ENCODE measurements around the gene CD300LF. TPM values are rescaled to one million over a fixed set of nuclear protein-coding genes. Genes with fewer than 3 reads are reported as not detected.

CD300LF gene
- total RNA-seq, 1 experiment from 2014 or later, result not detected

DNA sequence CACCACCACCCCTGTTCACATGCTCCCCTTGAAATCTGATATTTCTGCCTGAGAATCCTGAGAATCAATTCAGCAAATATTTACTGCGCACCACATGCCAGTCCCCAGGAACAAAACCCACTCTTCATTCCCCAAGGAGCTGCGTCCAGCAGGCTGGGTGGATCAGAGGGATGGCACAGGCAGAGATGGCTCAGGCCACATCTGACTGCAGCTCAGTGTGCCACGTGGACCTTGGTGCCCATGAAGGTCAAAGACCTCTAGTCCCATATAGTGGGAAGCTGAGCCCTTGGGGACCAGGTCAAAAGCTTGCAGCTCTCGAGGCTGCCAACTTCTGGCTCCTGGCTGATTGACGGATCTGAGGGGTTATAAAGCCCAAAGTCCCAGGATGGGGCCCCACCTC is 31.8 kb downstream of the CD300LF start:
- Histone ChIP-seq H3K4me3 (replicated peaks in 1 of 2; ENCODE audit: low read depth in 1 of 2, low read length in 2 of 2) (no peak overlapping the region), H3K9me3 (ENCODE audit: control insufficient read depth in 1 of 2, insufficient read depth in 1 of 2, low read depth in 1 of 2, low read length in 2 of 2) (no peaks in the 10 kb centered on the region), H3K27ac (ENCODE audit: low read depth, low read length) (no peak overlapping the region), H3K27me3 (ENCODE audit: insufficient read depth, low read length) (peaks cover 63% of the 10 kb centered on the region), H4K20me1 (ENCODE audit: insufficient read depth) (no peaks in the 10 kb centered on the region), H3K4me1 (ENCODE audit: control insufficient read depth in 1 of 2, insufficient read depth in 2 of 2, low read length in 2 of 2) (no peaks in the 10 kb centered on the region), H3K9me2 (ENCODE audit: insufficient read depth) (no peaks in the 10 kb centered on the region), H3K9ac (ENCODE audit: low read length) (no peak overlapping the region), H3K36me3 (ENCODE audit: control insufficient read depth in 1 of 2, insufficient read depth in 2 of 2, low read length in 2 of 2) (no peaks in the 10 kb centered on the region), H3K79me2 (ENCODE audit: insufficient read depth, low read length) (no peaks in the 10 kb centered on the region), H2AFZ (ENCODE audit: low read depth, low read length, poor library complexity, severe bottlenecking) (no peak overlapping the region), H3K4me2 (ENCODE audit: low read length) (no peak overlapping the region)
- intact Hi-C loops (cut with micrococcal nuclease), result no loop called here
- POLR2A ChIA-PET, result no interaction called here
- CTCF ChIA-PET, result no interaction called here
- RAD21 ChIA-PET (ENCODE audit: low non-redundant PET in 1 of 2, low total read pairs in 2 of 2, uncharacterized antibody in 2 of 2, unreplicated experiment in 2 of 2), result no interaction called here
- no TSS peak for BruUV-seq (replicated peaks)
- TF ChIP-seq, protein P1, sequence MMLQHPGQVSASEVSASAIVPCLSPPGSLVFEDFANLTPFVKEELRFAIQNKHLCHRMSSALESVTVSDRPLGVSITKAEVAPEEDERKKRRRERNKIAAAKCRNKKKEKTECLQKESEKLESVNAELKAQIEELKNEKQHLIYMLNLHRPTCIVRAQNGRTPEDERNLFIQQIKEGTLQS (IDR thresholded peaks at IDR 0.05), result no peak
- DNase-seq (ENCODE audit: low read depth, low spot score) (no peak), ATAC-seq (no peak)

DNA sequence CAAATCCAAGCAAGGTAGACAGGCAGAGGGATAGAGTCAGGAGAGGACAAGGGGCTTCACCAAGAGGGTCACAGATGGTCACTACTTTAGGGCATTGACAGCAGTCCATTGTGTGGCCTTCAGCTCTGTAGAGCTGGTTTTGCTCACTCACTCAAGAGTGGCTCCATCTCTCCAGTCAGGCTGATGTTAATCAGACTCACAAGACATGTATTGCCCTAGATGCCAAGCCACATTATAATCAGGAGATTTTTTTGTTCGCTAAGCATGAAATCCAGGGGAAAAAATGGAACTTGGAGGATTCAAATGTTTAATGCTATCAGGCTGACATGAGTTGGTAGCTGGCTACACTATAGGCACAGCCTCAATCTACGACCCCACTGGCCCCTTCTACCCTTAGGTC is 32.5 kb downstream of the CD300LF start:
- RAD21 ChIA-PET (ENCODE audit: low non-redundant PET in 1 of 2, low total read pairs in 2 of 2, uncharacterized antibody in 2 of 2, unreplicated experiment in 2 of 2), result no interaction called here
- no peak overlapping the region for H2AFZ ChIP-seq (ENCODE audit: low read depth, low read length, poor library complexity, severe bottlenecking)
- no peaks in the 10 kb centered on the region for H3K9me3 ChIP-seq (ENCODE audit: control insufficient read depth in 1 of 2, insufficient read depth in 1 of 2, low read depth in 1 of 2, low read length in 2 of 2)
- no peaks in the 10 kb centered on the region for H4K20me1 ChIP-seq (ENCODE audit: insufficient read depth)
- TF ChIP-seq SP1 (IDR thresholded peaks at IDR 0.05; ENCODE audit: low read depth) (no peak), TCF7L2 (IDR thresholded peaks at IDR 0.05; ENCODE audit: borderline replicate concordance, extremely low read depth, insufficient read depth, insufficient read length) (no peak), EGR1 (IDR thresholded peaks at IDR 0.05; ENCODE audit: low read depth) (no peak), RAD21 (IDR thresholded peaks at IDR 0.05; ENCODE audit: low read depth) (no peak), EZH2phosphoT487 (IDR thresholded peaks at IDR 0.05; ENCODE audit: borderline replicate concordance) (no peak), CBX3 (IDR thresholded peaks at IDR 0.05; ENCODE audit: low read depth) (no peak), ZNF274 (IDR thresholded peaks at IDR 0.05; ENCODE audit: low read depth, low read length) (no peak), FOSL1 (IDR thresholded peaks at IDR 0.05; ENCODE audit: low read depth) (no peak), POLR2A (IDR thresholded peaks at IDR 0.05; ENCODE audit: borderline replicate concordance, extremely low read depth, insufficient read depth, insufficient read length) (no peak), EZH2 (IDR thresholded peaks at IDR 0.05) (no peak), ZFX (IDR thresholded peaks at IDR 0.05) (no peak), JUND (IDR thresholded peaks at IDR 0.05) (no peak)
- TF ChIP-seq, protein P1 (IDR thresholded peaks at IDR 0.05), result no peak
- TF ChIP-seq, protein P2, sequence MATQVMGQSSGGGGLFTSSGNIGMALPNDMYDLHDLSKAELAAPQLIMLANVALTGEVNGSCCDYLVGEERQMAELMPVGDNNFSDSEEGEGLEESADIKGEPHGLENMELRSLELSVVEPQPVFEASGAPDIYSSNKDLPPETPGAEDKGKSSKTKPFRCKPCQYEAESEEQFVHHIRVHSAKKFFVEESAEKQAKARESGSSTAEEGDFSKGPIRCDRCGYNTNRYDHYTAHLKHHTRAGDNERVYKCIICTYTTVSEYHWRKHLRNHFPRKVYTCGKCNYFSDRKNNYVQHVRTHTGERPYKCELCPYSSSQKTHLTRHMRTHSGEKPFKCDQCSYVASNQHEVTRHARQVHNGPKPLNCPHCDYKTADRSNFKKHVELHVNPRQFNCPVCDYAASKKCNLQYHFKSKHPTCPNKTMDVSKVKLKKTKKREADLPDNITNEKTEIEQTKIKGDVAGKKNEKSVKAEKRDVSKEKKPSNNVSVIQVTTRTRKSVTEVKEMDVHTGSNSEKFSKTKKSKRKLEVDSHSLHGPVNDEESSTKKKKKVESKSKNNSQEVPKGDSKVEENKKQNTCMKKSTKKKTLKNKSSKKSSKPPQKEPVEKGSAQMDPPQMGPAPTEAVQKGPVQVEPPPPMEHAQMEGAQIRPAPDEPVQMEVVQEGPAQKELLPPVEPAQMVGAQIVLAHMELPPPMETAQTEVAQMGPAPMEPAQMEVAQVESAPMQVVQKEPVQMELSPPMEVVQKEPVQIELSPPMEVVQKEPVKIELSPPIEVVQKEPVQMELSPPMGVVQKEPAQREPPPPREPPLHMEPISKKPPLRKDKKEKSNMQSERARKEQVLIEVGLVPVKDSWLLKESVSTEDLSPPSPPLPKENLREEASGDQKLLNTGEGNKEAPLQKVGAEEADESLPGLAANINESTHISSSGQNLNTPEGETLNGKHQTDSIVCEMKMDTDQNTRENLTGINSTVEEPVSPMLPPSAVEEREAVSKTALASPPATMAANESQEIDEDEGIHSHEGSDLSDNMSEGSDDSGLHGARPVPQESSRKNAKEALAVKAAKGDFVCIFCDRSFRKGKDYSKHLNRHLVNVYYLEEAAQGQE (IDR thresholded peaks at IDR 0.05; ENCODE audit: low read depth), result no peak
- no peaks in the 10 kb centered on the region for H3K4me1 ChIP-seq (ENCODE audit: control insufficient read depth in 1 of 2, insufficient read depth in 2 of 2, low read length in 2 of 2)
- no peak overlapping the region for H3K4me3 ChIP-seq (replicated peaks in 1 of 2; ENCODE audit: low read depth in 1 of 2, low read length in 2 of 2)
- intact Hi-C loops (cut with micrococcal nuclease), result no loop called here
- H3K9ac ChIP-seq (ENCODE audit: low read length), result no peak overlapping the region
- BruUV-seq (replicated peaks), result no TSS peak
- H3K27ac ChIP-seq (ENCODE audit: low read depth, low read length), result no peak overlapping the region
- CTCF ChIA-PET, result no interaction called here
- H3K4me2 ChIP-seq (ENCODE audit: low read length), result no peak overlapping the region
- ATAC-seq (no peak), DNase-seq (ENCODE audit: low read depth, low spot score) (no peak)
- no peaks in the 10 kb centered on the region for H3K79me2 ChIP-seq (ENCODE audit: insufficient read depth, low read length)
- no peaks in the 10 kb centered on the region for H3K9me2 ChIP-seq (ENCODE audit: insufficient read depth)
- H3K36me3 ChIP-seq (ENCODE audit: control insufficient read depth in 1 of 2, insufficient read depth in 2 of 2, low read length in 2 of 2), result no peaks in the 10 kb centered on the region
- H3K27me3 ChIP-seq (ENCODE audit: insufficient read depth, low read length), result peaks cover 70% of the 10 kb centered on the region
- POLR2A ChIA-PET, result no interaction called here
